ENCODE data around the gene GDF10. TPM values are rescaled to one million over a fixed set of nuclear protein-coding genes. Genes with fewer than 3 reads are reported as not detected.

The GDF10 gene
- total RNA-seq, 1 experiment from 2014 or later: 0.24 TPM

DNA sequence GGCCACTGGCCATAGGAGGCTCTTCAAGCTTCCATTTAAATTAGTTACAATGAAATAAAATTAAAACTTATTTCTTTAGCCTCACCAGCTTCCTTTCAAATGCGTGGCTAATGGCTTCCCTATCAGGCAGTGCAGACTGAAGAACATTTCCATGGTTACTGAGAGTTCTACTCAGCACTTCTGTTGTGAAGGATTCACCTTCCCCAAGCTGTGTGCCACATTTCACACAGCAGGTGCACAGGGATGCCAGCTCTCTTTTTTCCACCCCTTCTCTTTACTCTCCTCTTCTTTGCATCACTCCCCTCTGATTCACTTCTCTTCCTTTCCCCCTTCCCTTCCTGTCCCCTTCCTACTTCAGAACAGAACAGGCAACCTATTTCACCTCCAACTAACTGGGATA is 23.1 kb downstream of the GDF10 start (continued):
- TF ChIP-seq ZNF281 (CRISPR knock-in tag; IDR thresholded peaks at IDR 0.05): no peak
- no peak for TF ChIP-seq AFF4 (CRISPR knock-in tag; IDR thresholded peaks at IDR 0.05; ENCODE audit: borderline replicate concordance)
- TF ChIP-seq MYBL2 (CRISPR knock-in tag; IDR thresholded peaks at IDR 0.05): no peak
- TF ChIP-seq, protein P1, sequence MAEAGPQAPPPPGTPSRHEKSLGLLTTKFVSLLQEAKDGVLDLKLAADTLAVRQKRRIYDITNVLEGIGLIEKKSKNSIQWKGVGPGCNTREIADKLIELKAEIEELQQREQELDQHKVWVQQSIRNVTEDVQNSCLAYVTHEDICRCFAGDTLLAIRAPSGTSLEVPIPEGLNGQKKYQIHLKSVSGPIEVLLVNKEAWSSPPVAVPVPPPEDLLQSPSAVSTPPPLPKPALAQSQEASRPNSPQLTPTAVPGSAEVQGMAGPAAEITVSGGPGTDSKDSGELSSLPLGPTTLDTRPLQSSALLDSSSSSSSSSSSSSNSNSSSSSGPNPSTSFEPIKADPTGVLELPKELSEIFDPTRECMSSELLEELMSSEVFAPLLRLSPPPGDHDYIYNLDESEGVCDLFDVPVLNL (CRISPR knock-in tag; IDR thresholded peaks at IDR 0.05; ENCODE audit: borderline replicate concordance, low read depth): no peak
- TF ChIP-seq, protein P2, sequence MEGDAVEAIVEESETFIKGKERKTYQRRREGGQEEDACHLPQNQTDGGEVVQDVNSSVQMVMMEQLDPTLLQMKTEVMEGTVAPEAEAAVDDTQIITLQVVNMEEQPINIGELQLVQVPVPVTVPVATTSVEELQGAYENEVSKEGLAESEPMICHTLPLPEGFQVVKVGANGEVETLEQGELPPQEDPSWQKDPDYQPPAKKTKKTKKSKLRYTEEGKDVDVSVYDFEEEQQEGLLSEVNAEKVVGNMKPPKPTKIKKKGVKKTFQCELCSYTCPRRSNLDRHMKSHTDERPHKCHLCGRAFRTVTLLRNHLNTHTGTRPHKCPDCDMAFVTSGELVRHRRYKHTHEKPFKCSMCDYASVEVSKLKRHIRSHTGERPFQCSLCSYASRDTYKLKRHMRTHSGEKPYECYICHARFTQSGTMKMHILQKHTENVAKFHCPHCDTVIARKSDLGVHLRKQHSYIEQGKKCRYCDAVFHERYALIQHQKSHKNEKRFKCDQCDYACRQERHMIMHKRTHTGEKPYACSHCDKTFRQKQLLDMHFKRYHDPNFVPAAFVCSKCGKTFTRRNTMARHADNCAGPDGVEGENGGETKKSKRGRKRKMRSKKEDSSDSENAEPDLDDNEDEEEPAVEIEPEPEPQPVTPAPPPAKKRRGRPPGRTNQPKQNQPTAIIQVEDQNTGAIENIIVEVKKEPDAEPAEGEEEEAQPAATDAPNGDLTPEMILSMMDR (IDR thresholded peaks at IDR 0.05): no peak

DNA sequence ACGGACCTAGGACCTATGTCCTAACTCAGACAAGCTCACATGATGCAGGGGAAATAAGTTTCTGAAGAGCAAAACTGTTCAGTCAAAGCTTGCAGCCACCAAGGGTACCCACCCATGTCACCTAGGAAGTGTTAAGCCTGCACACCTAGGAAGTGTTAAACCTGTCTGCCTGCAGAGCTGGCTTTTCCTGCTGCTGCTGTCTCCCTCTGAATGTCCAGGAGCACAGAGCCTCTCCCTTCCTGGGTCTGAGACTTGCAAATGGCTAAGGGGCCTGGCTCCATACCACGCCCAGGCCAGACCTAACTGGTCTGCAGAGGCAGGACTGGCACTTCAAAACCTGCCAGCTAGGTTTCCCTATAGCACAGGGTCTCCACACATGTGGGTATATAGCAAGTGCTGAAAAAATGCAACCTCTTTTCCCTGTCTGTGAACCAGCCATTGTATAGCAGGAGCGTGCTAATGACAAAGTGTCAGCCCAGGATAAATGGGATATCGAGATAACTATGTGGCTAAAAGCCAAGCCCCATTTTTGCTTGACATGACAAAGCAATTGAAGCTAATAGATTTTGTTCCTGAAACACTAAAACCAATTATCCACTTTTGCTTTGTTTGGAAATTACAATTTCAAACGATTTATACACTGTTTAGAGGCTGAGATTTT is 23.8 kb downstream of the GDF10 start:
- ATAC-seq (no peak), DNase-seq (ENCODE audit: low spot score) (no peak)
- no peaks in the 10 kb centered on the region for H3K36me3 Mint-ChIP-seq
- peaks cover 15% of the 10 kb centered on the region for H3K9me3 Mint-ChIP-seq
- POLR2A ChIA-PET: no interaction called here
- CTCF ChIA-PET: interaction anchor here (1.1 to 3.6 kb wide), 4 partner anchors 11 to 299 kb away, joined by 3 to 13 read pairs (median 4); no protein-coding TSS in a partner anchor
- no peak overlapping the region for H3K27ac Mint-ChIP-seq
- H3K27me3 Mint-ChIP-seq (ENCODE audit: low read depth): no peaks in the 10 kb centered on the region
- no peaks in the 10 kb centered on the region for H3K4me1 Mint-ChIP-seq
- H3K4me3 Mint-ChIP-seq: no peak overlapping the region
- TF ChIP-seq ZNF138 (CRISPR knock-in tag; conservative IDR thresholded peaks at IDR 0.05): no peak
- no peak for TF ChIP-seq FOXK1 (CRISPR knock-in tag; IDR thresholded peaks at IDR 0.05)
- no peak for TF ChIP-seq JUN (CRISPR knock-in tag; IDR thresholded peaks at IDR 0.05)
- no peak for TF ChIP-seq ZNF423 (CRISPR knock-in tag; IDR thresholded peaks at IDR 0.05)
- no peak for TF ChIP-seq GTF2I (CRISPR knock-in tag; conservative IDR thresholded peaks at IDR 0.05)
- TF ChIP-seq, protein P1 (CRISPR knock-in tag; IDR thresholded peaks at IDR 0.05; ENCODE audit: borderline replicate concordance, low read depth): no peak
- TF ChIP-seq SOX15 (CRISPR knock-in tag; IDR thresholded peaks at IDR 0.05): no peak
- TF ChIP-seq, protein P3, sequence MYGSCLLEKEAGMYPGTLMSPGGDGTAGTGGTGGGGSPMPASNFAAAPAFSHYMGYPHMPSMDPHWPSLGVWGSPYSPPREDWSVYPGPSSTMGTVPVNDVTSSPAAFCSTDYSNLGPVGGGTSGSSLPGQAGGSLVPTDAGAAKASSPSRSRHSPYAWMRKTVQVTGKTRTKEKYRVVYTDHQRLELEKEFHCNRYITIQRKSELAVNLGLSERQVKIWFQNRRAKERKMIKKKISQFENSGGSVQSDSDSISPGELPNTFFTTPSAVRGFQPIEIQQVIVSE (CRISPR knock-in tag; IDR thresholded peaks at IDR 0.05; ENCODE audit: borderline replicate concordance): no peak
- no peak for TF ChIP-seq ZBTB21 (CRISPR knock-in tag; IDR thresholded peaks at IDR 0.05; ENCODE audit: borderline replicate concordance)
- no peak for TF ChIP-seq TP53 (CRISPR knock-in tag; IDR thresholded peaks at IDR 0.05)
- no peak for TF ChIP-seq ZNF396 (CRISPR knock-in tag; IDR thresholded peaks at IDR 0.05; ENCODE audit: borderline replicate concordance)
- TF ChIP-seq PRDM15 (CRISPR knock-in tag; IDR thresholded peaks at IDR 0.05): no peak
- no peak for TF ChIP-seq CBFB (CRISPR knock-in tag; IDR thresholded peaks at IDR 0.05; ENCODE audit: low read depth)

Data from WTC11 (cell line).